GM21515 (cell line): ENCODE results near the gene UBE2Q1.

Experiments used
- ATAC-seq: cut with Tn5 transposase; IDR thresholded peaks from one replicate; pipeline ENCODE4 v1.9.1; 2021; ENCODE audit not compliant: unreplicated experiment

UBE2Q1 gene

GRCh38 chr1:154577346-154578057 is 19.0 kb upstream of the UBE2Q1 start:
- no peak for ATAC-seq

- ATAC-seq: no peak
These were observed 17.6 kb upstream of the UBE2Q1 start for GRCh38 chr1:154575951-154576566.

GRCh38 chr1:154575147-154575927 is 16.9 kb upstream of the UBE2Q1 start:
- no peak for ATAC-seq

GRCh38 chr1:154574716-154575115 is 16.3 kb upstream of the UBE2Q1 start:
- ATAC-seq: no peak

- no peak for ATAC-seq
These were observed 14.7 kb upstream of the UBE2Q1 start for GRCh38 chr1:154573168-154573510.

GRCh38 chr1:154572468-154573167 is 14.2 kb upstream of the UBE2Q1 start:
- ATAC-seq: no peak

- ATAC-seq: no peak
These were observed 13.5 kb upstream of the UBE2Q1 start for GRCh38 chr1:154571964-154572288.

GRCh38 chr1:154571244-154571963 is 12.9 kb upstream of the UBE2Q1 start:
- no peak for ATAC-seq

GRCh38 chr1:154568157-154568815 is 9.8 kb upstream of the UBE2Q1 start:
- ATAC-seq: no peak

- ATAC-seq: no peak
These were observed 9.1 kb upstream of the UBE2Q1 start, which contains the start of gene CHRNB2 for GRCh38 chr1:154567386-154568156. CHRNB2 (plus strand) TSS chr1:154567778; CDS start chr1:154568045, 267 bp downstream.

- no peak for ATAC-seq
These were observed 7.4 kb upstream of the UBE2Q1 start for GRCh38 chr1:154565876-154566275.

GRCh38 chr1:154559466-154560044 is 1.1 kb upstream of the UBE2Q1 start:
- ATAC-seq: peak; percentile 45

- peak; percentile 83 for ATAC-seq
These were observed 431 bp upstream of the UBE2Q1 start for GRCh38 chr1:154558720-154559465.

GRCh38 chr1:154557248-154557938 is 1.1 kb downstream of the UBE2Q1 start:
- ATAC-seq: no peak

- ATAC-seq: no peak
These were observed 2.0 kb downstream of the UBE2Q1 start for GRCh38 chr1:154556422-154556821.

- ATAC-seq: no peak
These were observed 5.1 kb downstream of the UBE2Q1 start for GRCh38 chr1:154553056-154554030.

GRCh38 chr1:154552036-154552435 is 6.4 kb downstream of the UBE2Q1 start:
- no peak for ATAC-seq
